ENCODE measurements around the gene SEMA4G.

Gene SEMA4G

GRCh38 chr10:100930368-100930767 is 38.9 kb upstream of the SEMA4G start (continued):
- no peak for TF ChIP-seq ZNF518A (tag by site-specific recombination; conservative IDR thresholded peaks at IDR 0.05; ENCODE audit: low read depth)

- no peak overlapping the region for H3K27ac ChIP-seq (ENCODE audit: extremely low read depth, low read depth, low read length)
- H3K4me1 ChIP-seq (ENCODE audit: control insufficient read depth, insufficient read depth, low read length): no peaks in the 10 kb centered on the region
- ChIA-PET POLR2A (no interaction called here), CTCF (interaction anchor here (0.5 to 1.7 kb wide), 7 partner anchors 11 to 683 kb away, joined by 3 to 9 read pairs (median 3); no protein-coding TSS in a partner anchor)
- no peaks in the 10 kb centered on the region for H3K9me3 ChIP-seq (ENCODE audit: control insufficient read depth, insufficient read depth, low read depth, low read length)
- H3K36me3 ChIP-seq (ENCODE audit: control insufficient read depth in 2 of 2, insufficient read depth in 1 of 2, low read length in 2 of 2): peaks cover 72 to 96% of the 10 kb centered on the region in 2 experiments
- no peak for TF ChIP-seq ZNF610 (tag by site-specific recombination; IDR thresholded peaks at IDR 0.05; ENCODE audit: borderline replicate concordance)
- peak; percentile 67 for TF ChIP-seq ZNF146 (tag by site-specific recombination; IDR thresholded peaks at IDR 0.05)
- H3K4me3 ChIP-seq (ENCODE audit: low read depth, low read length): no peak overlapping the region
Measured at GRCh38 chr10:100934084-100934659, 35.1 kb upstream of the SEMA4G start.

- H3K36me3 ChIP-seq (ENCODE audit: control insufficient read depth in 2 of 2, insufficient read depth in 1 of 2, low read length in 2 of 2): peaks cover 69 to 95% of the 10 kb centered on the region in 2 experiments
- peak; percentile 72 for TF ChIP-seq PRDM1 (tag by site-specific recombination; IDR thresholded peaks at IDR 0.05)
- TF ChIP-seq ZNF48 (tag by site-specific recombination; IDR thresholded peaks at IDR 0.05): no peak
- no peaks in the 10 kb centered on the region for H3K9me3 ChIP-seq (ENCODE audit: control insufficient read depth, insufficient read depth, low read depth, low read length)
- H3K27ac ChIP-seq (ENCODE audit: extremely low read depth, low read depth, low read length): no peak overlapping the region
- no peak overlapping the region for H3K4me3 ChIP-seq (ENCODE audit: low read depth, low read length)
- ChIA-PET POLR2A (no interaction called here), CTCF (interaction anchor here (0.5 to 1.2 kb wide), 2 partner anchors 15 to 57 kb away, joined by 3 read pairs; no protein-coding TSS in a partner anchor)
- H3K4me1 ChIP-seq (ENCODE audit: control insufficient read depth, insufficient read depth, low read length): no peaks in the 10 kb centered on the region
Measured at GRCh38 chr10:100939763-100940344, 29.4 kb upstream of the SEMA4G start.

- no peak for TF ChIP-seq REPIN1 (tag by site-specific recombination; IDR thresholded peaks at IDR 0.05; ENCODE audit: low read depth)
- Histone ChIP-seq H3K4me3 (ENCODE audit: low read depth, low read length) (no peak overlapping the region), H3K27ac (ENCODE audit: extremely low read depth, low read depth, low read length) (no peak overlapping the region), H3K9me3 (ENCODE audit: control insufficient read depth, insufficient read depth, low read depth, low read length) (no peaks in the 10 kb centered on the region), H3K36me3 (ENCODE audit: control insufficient read depth in 2 of 2, insufficient read depth in 1 of 2, low read length in 2 of 2) (peaks cover 85 to 96% of the 10 kb centered on the region in 2 experiments), H3K4me1 (ENCODE audit: control insufficient read depth, insufficient read depth, low read length) (no peaks in the 10 kb centered on the region)
- POLR2A ChIA-PET: no interaction called here
- CTCF ChIA-PET: no interaction called here
Measured at GRCh38 chr10:100942229-100942628, 27.1 kb upstream of the SEMA4G start.

- ChIA-PET CTCF (interaction anchor here (0.6 to 1.2 kb wide), 5 partner anchors 16 to 298 kb away, joined by 3 read pairs; no protein-coding TSS in a partner anchor), POLR2A (interaction anchor here (1.0 kb wide), 1 partner anchor 22 kb away, joined by 3 read pairs; no protein-coding TSS in a partner anchor)
- TF ChIP-seq ZNF10 (tag by site-specific recombination; IDR thresholded peaks at IDR 0.05): no peak
- TF ChIP-seq ZNF202 (tag by site-specific recombination; IDR thresholded peaks at IDR 0.05; ENCODE audit: borderline replicate concordance): no peak
- no peak for TF ChIP-seq ZNF37A (tag by site-specific recombination; IDR thresholded peaks at IDR 0.05)
- TF ChIP-seq ZNF600 (tag by site-specific recombination; IDR thresholded peaks at IDR 0.05): no peak
- no peak for TF ChIP-seq ZNF48 (tag by site-specific recombination; IDR thresholded peaks at IDR 0.05)
- TF ChIP-seq ZEB2 (tag by site-specific recombination; IDR thresholded peaks at IDR 0.05): no peak
- no peak for TF ChIP-seq ZNF248 (tag by site-specific recombination; IDR thresholded peaks at IDR 0.05)
- no peak for TF ChIP-seq ZNF560 (tag by site-specific recombination; IDR thresholded peaks at IDR 0.05; ENCODE audit: borderline replicate concordance)
- no peak for TF ChIP-seq ZNF521 (tag by site-specific recombination; IDR thresholded peaks at IDR 0.05)
- no peak for TF ChIP-seq ZNF571 (tag by site-specific recombination; IDR thresholded peaks at IDR 0.05)
- no peak for TF ChIP-seq ZNF488 (tag by site-specific recombination; IDR thresholded peaks at IDR 0.05)
- TF ChIP-seq ZNF596 (tag by site-specific recombination; IDR thresholded peaks at IDR 0.05): no peak
- no peak for TF ChIP-seq ZBTB20 (tag by site-specific recombination; IDR thresholded peaks at IDR 0.05)
- no peak for TF ChIP-seq ZNF639 (tag by site-specific recombination; IDR thresholded peaks at IDR 0.05)
- Histone ChIP-seq H3K4me3 (ENCODE audit: low read depth, low read length) (no peak overlapping the region), H3K27ac (ENCODE audit: extremely low read depth, low read depth, low read length) (no peak overlapping the region), H3K36me3 (ENCODE audit: control insufficient read depth in 2 of 2, insufficient read depth in 1 of 2, low read length in 2 of 2) (peaks cover 84 to 91% of the 10 kb centered on the region in 2 experiments), H3K4me1 (ENCODE audit: control insufficient read depth, insufficient read depth, low read length) (no peaks in the 10 kb centered on the region), H3K9me3 (ENCODE audit: control insufficient read depth, insufficient read depth, low read depth, low read length) (no peaks in the 10 kb centered on the region)
Measured at GRCh38 chr10:100943508-100943907, 25.8 kb upstream of the SEMA4G start.

All from HEK293 (cell line).